A673 (cell line): ENCODE results near the gene A1BG.

Experiments used
- CTCF ChIP-seq: fragments of 300-800, 200-600 bp; sonication (generic); conservative IDR thresholded peaks from 2 replicates; pipeline ENCODE4 v1.5.1; 2017; ENCODE audit warnings: low read depth, mild to moderate bottlenecking, antibody characterized with exemption, low read length, moderate library complexity, mixed read lengths
- EZH2 ChIP-seq: fragments of 200-600 bp; sonication (generic); IDR thresholded peaks from 2 replicates; pipeline ENCODE4 v1.6.1; 2017; ENCODE audit warnings: borderline replicate concordance, low read depth, mild to moderate bottlenecking, mixed read lengths, antibody characterized with exemption, low read length; ENCODE audit not compliant: poor library complexity, severe bottlenecking

- TF ChIP-seq CTCF (no peak), EZH2 (no peak)
These were observed 17.7 kb downstream of the A1BG start for GRCh38 chr19:58335630-58336029.
